Thyroid gland (tissue), 4 donors: ENCODE results near the gene LRRC18. TPM values are rescaled to one million over a fixed set of nuclear protein-coding genes. Genes with fewer than 3 reads are reported as not detected.

Source experiments
- DNase-seq, 2 donors: peaks; one replicate each; pipeline ENCODE4 v3.0.0-alpha.2; 2019
- H3K27ac ChIP-seq, 3 donors: fragments of 200-600 bp; sonication (generic); 1 replicate in 2 of 3; 2 replicates in 1 of 3; pipeline ENCODE4 v1.5.1; 2016 to 2019; ENCODE audit warnings: mild to moderate bottlenecking in 1 of 3, moderate library complexity in 1 of 3
- H3K27me3 ChIP-seq: fragments of 200-600 bp; sonication (generic); one replicate; pipeline ENCODE4 v1.5.1; 2019
- H3K36me3 ChIP-seq, 2 donors: fragments of 200-600 bp; sonication (generic); one replicate each; pipeline ENCODE4 v1.5.1; 2016 to 2019
- H3K4me1 ChIP-seq, 2 donors: fragments of 200-600 bp; sonication (generic); one replicate each; pipeline ENCODE4 v1.5.1; 2017 to 2019
- H3K4me3 ChIP-seq, 3 donors: fragments of 200-600 bp; sonication (generic); replicated peaks in 1 of 3; 1 replicate in 2 of 3; 2 replicates in 1 of 3; pipeline ENCODE4 v1.5.1; 2016; ENCODE audit warnings: mild to moderate bottlenecking in 1 of 3
- H3K9me3 ChIP-seq: fragments of 200-600 bp; sonication (generic); one replicate; pipeline ENCODE4 v1.5.1; 2017
- CTCF ChIP-seq, 6 experiments: fragments of 200-600 bp in 3 of 6; fragments of 450-650 bp in 3 of 6; sonication (generic) in 3 of 6; IDR thresholded peaks; one replicate each; pipeline ENCODE4 v1.5.1; 2016 to 2019; ENCODE audit warnings: antibody characterized with exemption in 6 of 6, mild to moderate bottlenecking in 2 of 6, inconsistent platforms in 1 of 6, moderate library complexity in 1 of 6
- POLR2A ChIP-seq, 2 donors: fragments of 450-650 bp; IDR thresholded peaks; one replicate each; pipeline ENCODE4 v1.6.1; 2017; ENCODE audit warnings: antibody characterized with exemption in 2 of 2, mild to moderate bottlenecking in 2 of 2, moderate library complexity in 1 of 2
- WGBS, 2 donors: methylation state at CpG; one replicate each; pipeline ENCODE4 v1.1.5; 2017; 5-methylcytosine and 5-hydroxymethylcytosine counted together
- intact Hi-C: fragments of 100-400 bp; cut with DNase I; formaldehyde crosslinking; loops from one replicate; pipeline ENCODE4 v1.15.1; 2023
- total RNA-seq, 4 donors: library from RNA; depleted of rRNA; stranded (reverse); fragments of >200 nt; gene quantifications; one replicate each; pipeline ENCODE4 v1.2.3, GENCODE V29; 2016

Gene LRRC18
- total RNA-seq, 4 donors from 2014 or later: not detected

GRCh38 chr10:48981310-48981907 lies 41.8 kb upstream of the LRRC18 start:
- peak; percentile 62 to 89 (median 82) for TF ChIP-seq CTCF (IDR thresholded peaks at IDR 0.05)
- TF ChIP-seq POLR2A (IDR thresholded peaks at IDR 0.05): no peak
- H3K9me3 ChIP-seq: no peaks in the 10 kb centered on the region
- intact Hi-C loops: loop anchor here (10.0 kb wide), 1 partner anchor 533 kb away; no protein-coding TSS in a partner anchor
- no peaks in the 10 kb centered on the region for H3K36me3 ChIP-seq
- peak; percentile 75 to 80 for DNase-seq
- no peak overlapping the region for H3K4me3 ChIP-seq
- no peaks in the 10 kb centered on the region for H3K27me3 ChIP-seq
- peaks cover 0 to 17% of the 10 kb centered on the region in 2 donors for H3K4me1 ChIP-seq
- no peak overlapping the region for H3K27ac ChIP-seq
- 26 to 27% methylated on average over 10 to 12 of the region's 12 CpGs for WGBS, 2 donors

- 83 to 98% methylated on average over 5 of the region's 5 CpGs for WGBS, 2 donors
- Histone ChIP-seq H3K36me3 (no peaks in the 10 kb centered on the region), H3K27me3 (no peaks in the 10 kb centered on the region), H3K27ac (no peak overlapping the region), H3K4me1 (peaks cover 0 to 16% of the 10 kb centered on the region in 2 donors), H3K4me3 (no peak overlapping the region), H3K9me3 (no peaks in the 10 kb centered on the region)
- no peak for DNase-seq
- intact Hi-C loops: no loop called here
- TF ChIP-seq CTCF (IDR thresholded peaks at IDR 0.05) (no peak), POLR2A (IDR thresholded peaks at IDR 0.05) (no peak)
Measured at GRCh38 chr10:48978318-48978717, 38.7 kb upstream of the LRRC18 start.

GRCh38 chr10:48976196-48976595 lies 36.6 kb upstream of the LRRC18 start:
- intact Hi-C loops: no loop called here
- H3K36me3 ChIP-seq: no peaks in the 10 kb centered on the region
- DNase-seq: peak; percentile 64 to 65
- H3K27me3 ChIP-seq: no peaks in the 10 kb centered on the region
- H3K27ac ChIP-seq: no peak overlapping the region
- no peak overlapping the region for H3K4me3 ChIP-seq
- H3K4me1 ChIP-seq: peaks cover 0 to 2% of the 10 kb centered on the region in 2 donors
- TF ChIP-seq CTCF (IDR thresholded peaks at IDR 0.05) (peak in 5 of 6 experiments; percentile 15 to 59 (median 49)), POLR2A (IDR thresholded peaks at IDR 0.05) (no peak)
- no peaks in the 10 kb centered on the region for H3K9me3 ChIP-seq

GRCh38 chr10:48974510-48975156 lies 35.0 kb upstream of the LRRC18 start:
- TF ChIP-seq POLR2A (IDR thresholded peaks at IDR 0.05): no peak
- TF ChIP-seq CTCF (IDR thresholded peaks at IDR 0.05): no peak
- 89 to 92% methylated on average over 12 of the region's 12 CpGs for WGBS, 2 donors
- Histone ChIP-seq H3K36me3 (no peaks in the 10 kb centered on the region), H3K27me3 (no peaks in the 10 kb centered on the region), H3K4me1 (no peaks in the 10 kb centered on the region), H3K27ac (no peak overlapping the region), H3K4me3 (no peak overlapping the region), H3K9me3 (no peaks in the 10 kb centered on the region)
- DNase-seq: no peak
- intact Hi-C loops: no loop called here

DNA sequence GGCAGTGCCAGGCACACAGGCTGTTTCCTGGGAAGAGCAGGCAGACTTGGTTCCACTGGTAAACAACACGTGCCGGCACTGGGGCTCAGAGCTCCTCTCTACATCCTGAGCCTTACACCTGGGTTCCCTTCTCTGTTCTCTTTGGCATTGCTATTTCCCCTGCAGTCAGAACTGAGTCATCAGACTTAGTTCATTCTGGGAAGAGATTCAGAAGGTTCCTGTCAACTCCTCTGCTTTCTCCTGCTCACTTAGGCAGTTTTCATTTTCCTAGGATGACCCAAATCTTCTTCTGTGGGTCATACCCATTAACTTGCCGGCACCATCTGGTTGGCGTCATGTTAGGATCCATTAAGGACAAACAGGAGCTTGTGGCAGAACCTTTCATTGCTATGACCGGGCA lies 33.4 kb upstream of the LRRC18 start:
- no peak overlapping the region for H3K27ac ChIP-seq
- intact Hi-C loops: no loop called here
- 77 to 92% methylated on average over 5 of the region's 5 CpGs for WGBS, 2 donors

More for the DNA sequence above, 33.4 kb upstream of the LRRC18 start:
- Histone ChIP-seq H3K27me3 (no peaks in the 10 kb centered on the region), H3K9me3 (no peaks in the 10 kb centered on the region), H3K4me1 (no peaks in the 10 kb centered on the region), H3K36me3 (no peaks in the 10 kb centered on the region), H3K4me3 (no peak overlapping the region)
- TF ChIP-seq POLR2A (IDR thresholded peaks at IDR 0.05): no peak
- TF ChIP-seq CTCF (IDR thresholded peaks at IDR 0.05): no peak
- no peak for DNase-seq
